ENCODE data around the gene PIP4K2B.

- TF ChIP-seq CTCF (IDR thresholded peaks at IDR 0.05) = no peak
- TF ChIP-seq POLR2A (IDR thresholded peaks at IDR 0.05) = no peak
Measured at GRCh38 chr17:38733282-38733981, 65.9 kb downstream of the PIP4K2B start.

Data from body of pancreas (tissue), 4 donors.